ENCODE measurements around the gene GPS2. TPM values are rescaled to one million over a fixed set of nuclear protein-coding genes. Genes with fewer than 3 reads are reported as not detected.

Gene GPS2
- total and polyA plus RNA-seq, 10 of the 15 experiments (the other 5 are each of a cell fraction or from before 2014, with no cell fraction given): 10.2 to 96.4 (median 42.5) TPM

- in situ Hi-C loops (cut with MboI) (no loop called here), intact Hi-C loops (cut with micrococcal nuclease; ENCODE audit: unreplicated experiment) (loop anchor here (2.0 kb wide), 1 partner anchor 22 kb away; the partner anchor contains the start of gene EIF5A)
- Histone ChIP-seq H3K36me3 (ENCODE audit: control insufficient read depth in 2 of 2, insufficient read depth in 2 of 2, low read length in 1 of 2) (peaks cover 0 to 3% of the 10 kb centered on the region in 2 experiments; a peak in 2 of 4 replicates), H3K27me3 (replicated peaks in 1 of 2; ENCODE audit: control insufficient read depth in 2 of 2, insufficient read depth in 2 of 2, low read length in 1 of 2) (no peaks in the 10 kb centered on the region), H2AFZ (ENCODE audit: control insufficient read depth, low read depth, low read length) (peak within 1 kb of the TSS; percentile 99), H3K9me3 (replicated peaks; ENCODE audit: control insufficient read depth, insufficient read depth, low read length) (no peaks in the 10 kb centered on the region), H4K20me1 (ENCODE audit: control insufficient read depth, insufficient read depth) (no peaks in the 10 kb centered on the region), H3K9ac (ENCODE audit: control insufficient read depth, insufficient read depth, low read length) (peak within 1 kb of the TSS; percentile 82), H3K4me3 (peak within 1 kb of the TSS; percentile 99), H3K79me2 (ENCODE audit: control insufficient read depth, insufficient read depth, low read length) (peaks cover 17% of the 10 kb centered on the region), H3K4me1 (ENCODE audit: control insufficient read depth, insufficient read depth, low read length) (peaks cover 27% of the 10 kb centered on the region), H3K27ac (ENCODE audit: control insufficient read depth, insufficient read depth) (peak within 1 kb of the TSS; percentile 94), H3K4me2 (ENCODE audit: control insufficient read depth, insufficient read depth) (peak within 1 kb of the TSS; percentile 97)
- BruUV-seq (replicated peaks): no TSS peak
- WGBS (ENCODE audit: insufficient coverage, insufficient replicate concordance, low lambda C conversion rate, missing lambda C conversion rate): under 1% methylated on average over 44 of the region's 50 CpGs
- ATAC-seq (peak; percentile 38), FAIRE-seq (peak; percentile 54), DNase-seq (ENCODE audit: low read depth, low spot score) (no peak)
- ChIA-PET SMC1A (ENCODE audit: uncharacterized antibody, unreplicated experiment) (interaction anchor here (1.0 to 2.3 kb wide), 9 partner anchors 9 to 359 kb away, joined by 3 to 18 read pairs (median 4); partner anchors contain the start of genes ACAP1, GPS2, TMEM102 and TP53), CTCF (interaction anchor here (0.8 to 7.9 kb wide), 8 partner anchors 8 to 283 kb away, joined by 3 to 49 read pairs (median 4); partner anchors contain the start of genes ACAP1 and SLC2A4), RAD21 (ENCODE audit: unreplicated experiment) (interaction anchor here (0.9 to 2.4 kb wide), 9 partner anchors 9 to 232 kb away, joined by 3 to 11 read pairs (median 6); partner anchors contain the start of genes ACADVL, DLG4, SENP3 and TMEM256), POLR2A (interaction anchor here (0.9 to 3.2 kb wide), 14 partner anchors 8 to 232 kb away, joined by 3 to 31 read pairs (median 6); partner anchors contain the start of genes ACAP1, GABARAP and TMEM256)
- TF ChIP-seq SIX5 (IDR thresholded peaks at IDR 0.05; ENCODE audit: low read depth, low read length, severe bottlenecking): peak; percentile 28
- TF ChIP-seq POU2F2 (IDR thresholded peaks at IDR 0.05; ENCODE audit: borderline replicate concordance, low read depth, low read length): no peak
- no peak for TF ChIP-seq SMAD5 (IDR thresholded peaks at IDR 0.05; ENCODE audit: low read depth)
- TF ChIP-seq LARP7 (IDR thresholded peaks at IDR 0.05): 0 out of 2 replicates have a peak, but pooled peaks have one; percentile 29
- no peak for TF ChIP-seq RBBP5 (conservative IDR thresholded peaks at IDR 0.05)
- no peak for TF ChIP-seq GABPA (IDR thresholded peaks at IDR 0.05; ENCODE audit: low read depth)
- TF ChIP-seq YBX1 (IDR thresholded peaks at IDR 0.05): no peak
- TF ChIP-seq STAT3 (IDR thresholded peaks at IDR 0.05; ENCODE audit: low read depth, low read length): no peak
- TF ChIP-seq YY1 (IDR thresholded peaks at IDR 0.05; ENCODE audit: low read depth, low read length): peak; percentile 92
- TF ChIP-seq NRF1 (conservative IDR thresholded peaks at IDR 0.05; ENCODE audit: low read depth, low read length): no peak
- no peak for TF ChIP-seq ETV6 (conservative IDR thresholded peaks at IDR 0.05 in 1 of 2, IDR thresholded peaks at IDR 0.05 in 1 of 2; ENCODE audit: borderline replicate concordance in 1 of 2, low read depth in 1 of 2)
- no peak for TF ChIP-seq HDAC6 (IDR thresholded peaks at IDR 0.05; ENCODE audit: unreplicated experiment)
- no peak for TF ChIP-seq FOS (IDR thresholded peaks at IDR 0.05; ENCODE audit: borderline replicate concordance, extremely low read depth, insufficient read length)
- no peak for TF ChIP-seq PRDM15 (CRISPR knock-in tag; IDR thresholded peaks at IDR 0.05)
- no peak; the same call in 1 of the 2 replicates for TF ChIP-seq SIN3A (IDR thresholded peaks at IDR 0.05; ENCODE audit: low read depth, low read length)
- TF ChIP-seq PML (IDR thresholded peaks at IDR 0.05; ENCODE audit: low read length): no peak
- TF ChIP-seq ZNF217 (IDR thresholded peaks at IDR 0.05): no peak
- no peak for TF ChIP-seq SMC3 (IDR thresholded peaks at IDR 0.05; ENCODE audit: borderline replicate concordance, low read length)
- TF ChIP-seq SREBF2 (IDR thresholded peaks at IDR 0.05; ENCODE audit: low read length): no peak
- peak; percentile 21; the same call in 1 of the 2 replicates for TF ChIP-seq POLR2A (IDR thresholded peaks at IDR 0.05; ENCODE audit: low read depth, low read length)
- TF ChIP-seq SPI1 (IDR thresholded peaks at IDR 0.05; ENCODE audit: borderline replicate concordance, insufficient read depth, low read depth, low read length): no peak
Observed at GRCh38 chr17:7328840-7329373, 13.7 kb upstream of the GPS2 start, which contains the start of gene NEURL4. NEURL4 (minus strand) TSS chr17:7329335; CDS start chr17:7329312, 23 bp downstream.

All from GM12878 (cell line).